K562 (cell line): ENCODE data around the gene ATAD3C.

Source experiments
- CEBPB ChIP-seq: fragments of 450-650 bp; IDR thresholded peaks from 2 replicates; pipeline ENCODE4 v1.6.1; 2016; ENCODE audit warnings: missing genetic modification characterization, missing compliant biosample characterization
- CREB1 ChIP-seq, 2 experiments: sonication (generic) in 1 of 2; formaldehyde crosslinking in 1 of 2; IDR thresholded peaks; 2 replicates each; pipeline versions ENCODE4 v1.6.1 to v1.8.0; 2012 to 2022; ENCODE audit warnings: inconsistent platforms in 1 of 2, mild to moderate bottlenecking in 1 of 2, missing genetic modification reagents in 1 of 2, moderate library complexity in 1 of 2
- CREM ChIP-seq: IDR thresholded peaks from 2 replicates; pipeline ENCODE4 v1.6.1; 2014; ENCODE audit warnings: antibody characterized with exemption, low read depth
- MCM7 ChIP-seq, 2 experiments: fragments of 450-650 bp; IDR thresholded peaks; 2 replicates each; pipeline ENCODE4 v1.6.1; 2016 to 2018
- NFIC ChIP-seq: fragments of 450-650 bp; IDR thresholded peaks from 2 replicates; pipeline ENCODE4 v1.6.1; 2017; ENCODE audit warnings: mild to moderate bottlenecking, inconsistent platforms
- POLR2AphosphoS5 ChIP-seq: IDR thresholded peaks from 2 replicates; pipeline ENCODE4 v1.6.1; 2011; ENCODE audit warnings: mild to moderate bottlenecking, low read depth, low read length, moderate library complexity; ENCODE audit not compliant: control insufficient read depth, insufficient read depth
- SAP30 ChIP-seq: fragments of 200-600 bp; sonication (generic); IDR thresholded peaks from 2 replicates; pipeline ENCODE4 v1.6.1; 2012; ENCODE audit warnings: borderline replicate concordance, low read depth, mild to moderate bottlenecking, moderate library complexity, low read length, control low read depth, inconsistent platforms; ENCODE audit not compliant: insufficient read depth, poor library complexity, severe bottlenecking
- TBP ChIP-seq: optimal IDR thresholded peaks from 2 replicates; pipeline ENCODE3; 2011; ENCODE audit warnings: low read depth, low read length, improper control_type of control experiment
- YY1 ChIP-seq, 3 experiments: IDR thresholded peaks; 2 replicates each; pipeline ENCODE4 v1.6.1; 2011; ENCODE audit warnings: low read length in 2 of 3, mild to moderate bottlenecking in 2 of 3, moderate library complexity in 2 of 3, borderline replicate concordance in 1 of 3, control low read depth in 1 of 3, low read depth in 1 of 3; ENCODE audit not compliant: insufficient read depth in 3 of 3, insufficient replicate concordance in 2 of 3, control insufficient read depth in 1 of 3, insufficient read length in 1 of 3; ENCODE audit errors: extremely low read depth in 1 of 3
- ZKSCAN1 ChIP-seq: fragments of 150-350 bp; IDR thresholded peaks from 2 replicates; pipeline ENCODE4 v1.6.1; 2016; ENCODE audit warnings: low read depth, low read length
- ZNF24 ChIP-seq: fragments of 450-650 bp; IDR thresholded peaks from 2 replicates; pipeline ENCODE4 v1.6.1; 2016
- ZNF707 ChIP-seq: fragments of 250-450 bp; sonication (Bioruptor Pico); conservative IDR thresholded peaks from 2 replicates; pipeline ENCODE4 v1.8.0; 2022; ENCODE audit warnings: inconsistent platforms, mild to moderate bottlenecking, moderate library complexity
- TF ChIP-seq, protein P1 (sequence below): fragments of 450-650 bp; formaldehyde crosslinking; IDR thresholded peaks from 2 replicates; pipeline ENCODE4 v1.4.0; 2022; ENCODE audit warnings: missing genetic modification characterization
- TF ChIP-seq, protein P2 (sequence below): sonication (generic); formaldehyde crosslinking; IDR thresholded peaks from 2 replicates; pipeline ENCODE4 v1.8.0; 2023; ENCODE audit warnings: mild to moderate bottlenecking, missing genetic modification reagents

DNA sequence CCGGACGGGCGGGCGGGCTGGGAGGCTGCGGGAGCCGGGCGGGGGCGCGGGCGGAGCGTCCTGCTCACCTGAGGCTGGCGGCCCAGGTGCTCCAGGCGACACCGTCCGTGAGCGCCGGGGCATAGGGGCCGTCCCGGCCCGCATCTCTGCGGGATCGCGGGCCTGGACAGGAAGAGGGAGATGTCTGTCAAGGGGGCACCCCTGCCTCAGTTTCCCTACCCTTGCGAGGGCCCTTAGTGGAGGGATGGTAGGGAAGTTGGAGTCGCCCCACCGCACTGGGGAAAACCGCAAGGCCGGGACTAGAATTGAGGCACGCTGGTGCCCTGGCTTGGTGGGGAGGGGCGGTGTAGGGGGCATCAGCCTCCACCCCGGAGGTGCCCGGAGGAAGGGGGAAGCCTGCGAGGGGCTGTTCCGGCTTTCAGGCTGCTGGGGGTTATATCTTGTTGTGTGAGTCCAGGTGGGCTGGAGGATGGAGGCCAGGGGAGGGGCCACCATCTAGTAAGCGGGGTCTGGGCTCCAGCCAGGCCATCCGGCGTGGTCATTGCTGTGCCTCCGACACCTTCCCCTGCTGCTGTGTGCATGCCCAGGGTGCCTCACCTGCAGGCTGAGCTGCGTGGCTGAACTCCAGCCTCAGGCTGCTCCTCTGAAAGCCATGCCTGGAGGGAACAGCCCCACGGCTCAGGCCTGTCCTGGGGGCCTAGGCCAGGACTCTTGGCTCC is 13.4 kb upstream of the ATAD3C start:
- TF ChIP-seq CREM = no peak
- TF ChIP-seq NFIC = no peak
- no peak for TF ChIP-seq MCM7 (IDR thresholded peaks at IDR 0.05)
- TF ChIP-seq ZNF24 = no peak
- TF ChIP-seq, protein P1, sequence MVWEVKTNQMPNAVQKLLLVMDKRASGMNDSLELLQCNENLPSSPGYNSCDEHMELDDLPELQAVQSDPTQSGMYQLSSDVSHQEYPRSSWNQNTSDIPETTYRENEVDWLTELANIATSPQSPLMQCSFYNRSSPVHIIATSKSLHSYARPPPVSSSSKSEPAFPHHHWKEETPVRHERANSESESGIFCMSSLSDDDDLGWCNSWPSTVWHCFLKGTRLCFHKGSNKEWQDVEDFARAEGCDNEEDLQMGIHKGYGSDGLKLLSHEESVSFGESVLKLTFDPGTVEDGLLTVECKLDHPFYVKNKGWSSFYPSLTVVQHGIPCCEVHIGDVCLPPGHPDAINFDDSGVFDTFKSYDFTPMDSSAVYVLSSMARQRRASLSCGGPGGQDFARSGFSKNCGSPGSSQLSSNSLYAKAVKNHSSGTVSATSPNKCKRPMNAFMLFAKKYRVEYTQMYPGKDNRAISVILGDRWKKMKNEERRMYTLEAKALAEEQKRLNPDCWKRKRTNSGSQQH (CRISPR knock-in tag) = no peak
- TF ChIP-seq, protein P2, sequence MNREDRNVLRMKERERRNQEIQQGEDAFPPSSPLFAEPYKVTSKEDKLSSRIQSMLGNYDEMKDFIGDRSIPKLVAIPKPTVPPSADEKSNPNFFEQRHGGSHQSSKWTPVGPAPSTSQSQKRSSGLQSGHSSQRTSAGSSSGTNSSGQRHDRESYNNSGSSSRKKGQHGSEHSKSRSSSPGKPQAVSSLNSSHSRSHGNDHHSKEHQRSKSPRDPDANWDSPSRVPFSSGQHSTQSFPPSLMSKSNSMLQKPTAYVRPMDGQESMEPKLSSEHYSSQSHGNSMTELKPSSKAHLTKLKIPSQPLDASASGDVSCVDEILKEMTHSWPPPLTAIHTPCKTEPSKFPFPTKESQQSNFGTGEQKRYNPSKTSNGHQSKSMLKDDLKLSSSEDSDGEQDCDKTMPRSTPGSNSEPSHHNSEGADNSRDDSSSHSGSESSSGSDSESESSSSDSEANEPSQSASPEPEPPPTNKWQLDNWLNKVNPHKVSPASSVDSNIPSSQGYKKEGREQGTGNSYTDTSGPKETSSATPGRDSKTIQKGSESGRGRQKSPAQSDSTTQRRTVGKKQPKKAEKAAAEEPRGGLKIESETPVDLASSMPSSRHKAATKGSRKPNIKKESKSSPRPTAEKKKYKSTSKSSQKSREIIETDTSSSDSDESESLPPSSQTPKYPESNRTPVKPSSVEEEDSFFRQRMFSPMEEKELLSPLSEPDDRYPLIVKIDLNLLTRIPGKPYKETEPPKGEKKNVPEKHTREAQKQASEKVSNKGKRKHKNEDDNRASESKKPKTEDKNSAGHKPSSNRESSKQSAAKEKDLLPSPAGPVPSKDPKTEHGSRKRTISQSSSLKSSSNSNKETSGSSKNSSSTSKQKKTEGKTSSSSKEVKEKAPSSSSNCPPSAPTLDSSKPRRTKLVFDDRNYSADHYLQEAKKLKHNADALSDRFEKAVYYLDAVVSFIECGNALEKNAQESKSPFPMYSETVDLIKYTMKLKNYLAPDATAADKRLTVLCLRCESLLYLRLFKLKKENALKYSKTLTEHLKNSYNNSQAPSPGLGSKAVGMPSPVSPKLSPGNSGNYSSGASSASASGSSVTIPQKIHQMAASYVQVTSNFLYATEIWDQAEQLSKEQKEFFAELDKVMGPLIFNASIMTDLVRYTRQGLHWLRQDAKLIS (CRISPR knock-in tag) = no peak
- no peak for TF ChIP-seq POLR2AphosphoS5
- no peak for TF ChIP-seq CREB1 (IDR thresholded peaks at IDR 0.05)
- TF ChIP-seq CREB1 (CRISPR knock-in tag; IDR thresholded peaks at IDR 0.05) = no peak
- TF ChIP-seq YY1 (IDR thresholded peaks at IDR 0.05; ENCODE audit: borderline replicate concordance in 1 of 3, control insufficient read depth in 1 of 3, extremely low read depth in 1 of 3, insufficient read depth in 3 of 3, insufficient read length in 1 of 3, insufficient replicate concordance in 2 of 3, low read depth in 1 of 3, low read length in 2 of 3) = no peak
- no peak for TF ChIP-seq TBP
- no peak for TF ChIP-seq ZNF707 (CRISPR knock-in tag)
- no peak for TF ChIP-seq CEBPB (tag)
- no peak for TF ChIP-seq SAP30
- TF ChIP-seq ZKSCAN1 = no peak
